Heart left ventricle (tissue), 16 donors: ENCODE data around the gene CCDC87. TPM values are rescaled to one million over a fixed set of nuclear protein-coding genes. Genes with fewer than 3 reads are reported as not detected.

ENCODE experiments used
- ATAC-seq, 4 donors: fragments of 200-7000 bp; cut with Tn5 transposase; one replicate each; pipeline ENCODE4 v1.9.1; 2020 to 2022; ENCODE audit warnings: moderate library complexity in 4 of 4, mild to moderate bottlenecking in 3 of 4, moderate number of reproducible peaks in 1 of 4
- DNase-seq, 5 donors: peaks; one replicate each; pipeline ENCODE4 v3.0.0-alpha.2; 2020
- H3K27ac ChIP-seq, 12 donors: fragments of 200-600 bp; sonication (generic) in 4 of 12; one replicate each; pipeline versions ENCODE4 v1.5.0 to v1.8.0; 2016 to 2022; ENCODE audit warnings: mild to moderate bottlenecking in 2 of 12
- H3K27me3 ChIP-seq, 9 donors: fragments of 200-600 bp; sonication (generic) in 2 of 9; one replicate each; pipeline versions ENCODE4 v1.5.1 to v1.8.0; 2016 to 2022; ENCODE audit warnings: mild to moderate bottlenecking in 3 of 9
- H3K36me3 ChIP-seq, 9 donors: fragments of 200-600 bp; sonication (generic) in 2 of 9; one replicate each; pipeline versions ENCODE4 v1.5.0 to v1.8.0; 2018 to 2022; ENCODE audit warnings: mild to moderate bottlenecking in 2 of 9
- H3K4me1 ChIP-seq, 12 donors: fragments of 200-600 bp; sonication (generic) in 4 of 12; one replicate each; pipeline versions ENCODE4 v1.5.0 to v1.8.0; 2016 to 2022; ENCODE audit warnings: mild to moderate bottlenecking in 3 of 12
- H3K4me3 ChIP-seq, 12 donors: fragments of 200-600 bp; sonication (generic) in 4 of 12; one replicate each; pipeline versions ENCODE4 v1.5.0 to v1.8.0; 2017 to 2022; ENCODE audit warnings: mild to moderate bottlenecking in 9 of 12, moderate library complexity in 4 of 12
- H3K9me3 ChIP-seq, 12 donors: fragments of 200-600 bp; sonication (generic) in 4 of 12; one replicate each; pipeline versions ENCODE4 v1.5.0 to v1.8.0; 2016 to 2022; ENCODE audit warnings: mild to moderate bottlenecking in 1 of 12
- CTCF ChIP-seq, 12 donors: fragments of 200-600 bp; sonication (generic) in 4 of 12; IDR thresholded peaks; one replicate each; pipeline versions ENCODE4 v1.5.0 to v1.8.0; 2018 to 2022; ENCODE audit warnings: antibody characterized with exemption in 12 of 12, mild to moderate bottlenecking in 5 of 12
- POLR2A ChIP-seq, 2 donors: fragments of 450-650 bp; IDR thresholded peaks; one replicate each; pipeline ENCODE4 v1.6.1; 2017; ENCODE audit warnings: antibody characterized with exemption in 2 of 2, mild to moderate bottlenecking in 2 of 2, moderate library complexity in 2 of 2
- WGBS, 4 donors: extraction: QIAGEN DNeasy Blood & Tissue Kit in 2 of 4; methylation state at CpG; one replicate each; pipeline versions ENCODE4 v1.1.5 to v1.1.7; 2013 to 2018; 5-methylcytosine and 5-hydroxymethylcytosine counted together
- intact Hi-C, 10 donors: fragments of 100-400 bp; cut with DNase I; formaldehyde crosslinking; loops; one replicate each; pipeline versions ENCODE4 v1.11.1 to v1.14.2; 2022
- polyA plus RNA-seq, 2 donors: library from polyadenylated mRNA; stranded (reverse); fragments of 200-250 nt; gene quantifications; one replicate each; pipeline ENCODE4 v1.2.3, GENCODE V29; 2013
- total RNA-seq, 9 donors: library from RNA; depleted of rRNA in 2 of 9; stranded (reverse); fragments of >200 nt in 2 of 9; fragmentation: NEBNext Ultra II Directional in 3 of 9; extraction: Animal tissue kit (Norgen Biotek cat#: 25700) in 3 of 9; gene quantifications; one replicate each; pipeline versions ENCODE4 v1.1.0 to v1.2.4, GENCODE V29; 2016 to 2023
- donor health status: ischemic (EF 13 %, LVEDD 7.1; RV severe dilation, severe dysfunction).
- donor health status: healthy with polysubstance abuse.
- donor health status: DM: no; HTN: yes; CAD: no.
- donor health status: DM: no; HTN: no; CAD: no.
- donor health status: ischemic (EF 25% LVEDD 6.9; RV normal size, moderate dysfunction).
- donor health status: ischemic (EF 25% LVEDD 5.7; RV mildly dilated, moderate dysfunction).
- donor health status: healthy.
- donor health status: DM: yes; HTN: yes; CAD: no.
- donor health status: ischemic (EF 35%, LVEDD 5.7; RV mildly dilated, moderate dysfunction).
- donor health status: nonischemic (EF 11% LVEDD 7.7; RV severe dilation, severe dysfunction).
- donor health status: DM: yes; HTN: yes; CAD: no.
- donor health status: PGD.
- donor health status: ischemic (EF 29% LVEDD 5.4; RV normal size, mild dysfunction).
- donor health status: nonischemic (EF 23%, LVEDD 6.1; RV moderate dilation, normal function).

CCDC87 gene
- total and polyA plus RNA-seq, 11 donors, result 0.14 to 0.63 (median 0.25) TPM

DNA sequence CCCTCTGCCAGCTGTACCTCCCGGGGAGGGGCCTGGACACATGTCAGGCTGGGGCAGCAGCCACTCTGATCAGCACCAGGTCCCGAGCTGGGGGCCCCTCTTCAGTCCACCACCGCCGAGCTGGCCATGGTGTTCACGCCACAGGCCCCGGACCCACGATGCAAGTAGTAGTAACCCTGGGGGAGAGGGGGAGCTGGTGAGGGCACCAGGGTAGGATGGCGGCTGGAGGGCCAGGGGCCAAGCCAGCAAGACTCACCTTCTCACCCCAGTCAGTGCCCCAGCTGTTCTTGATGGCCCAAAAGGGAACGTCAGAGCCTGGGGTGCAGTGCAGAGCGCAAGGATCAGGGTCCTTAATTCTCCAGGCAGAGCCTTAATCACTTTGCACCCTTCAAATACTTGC, 29.0 kb downstream of the CCDC87 start:
- no peak for ATAC-seq
- Histone ChIP-seq H3K27ac (no peak overlapping the region), H3K4me1 (peaks cover 0 to 21% (median 14%) of the 10 kb centered on the region in 12 donors), H3K36me3 (peaks cover 0 to 13% (median 0%) of the 10 kb centered on the region in 9 donors), H3K27me3 (peaks cover 0 to 10% (median 0%) of the 10 kb centered on the region in 9 donors), H3K9me3 (no peaks in the 10 kb centered on the region), H3K4me3 (no peak overlapping the region)
- peak in 1 of 5 donors; percentile 38 for DNase-seq
- TF ChIP-seq CTCF (IDR thresholded peaks at IDR 0.05) (no peak), POLR2A (IDR thresholded peaks at IDR 0.05) (no peak)
- WGBS, 4 donors, result 85 to 93% (median 90%) methylated on average over 4 to 10 of the region's 10 CpGs
- intact Hi-C loops, result loop anchor here in 1 of 10 donors (10.0 kb wide), 1 partner anchor 271 kb away; no protein-coding TSS in a partner anchor

GRCh38 chr11:66562907-66563583, 29.8 kb downstream of the CCDC87 start:
- 80 to 93% (median 90%) methylated on average over 9 to 20 of the region's 20 CpGs for WGBS, 4 donors
- no peaks in the 10 kb centered on the region for H3K9me3 ChIP-seq
- no peak for ATAC-seq
- peaks cover 0 to 15% (median 13%) of the 10 kb centered on the region in 12 donors for H3K4me1 ChIP-seq
- TF ChIP-seq POLR2A (IDR thresholded peaks at IDR 0.05) (no peak), CTCF (IDR thresholded peaks at IDR 0.05) (no peak)
- H3K27ac ChIP-seq, result no peak overlapping the region
- H3K4me3 ChIP-seq, result no peak overlapping the region
- peaks cover 0 to 13% (median 0%) of the 10 kb centered on the region in 9 donors for H3K36me3 ChIP-seq
- peaks cover 0 to 15% (median 0%) of the 10 kb centered on the region in 9 donors for H3K27me3 ChIP-seq
- intact Hi-C loops, result loop anchor here in 1 of 10 donors (10.0 kb wide), 1 partner anchor 272 kb away; no protein-coding TSS in a partner anchor
- DNase-seq, result no peak

DNA sequence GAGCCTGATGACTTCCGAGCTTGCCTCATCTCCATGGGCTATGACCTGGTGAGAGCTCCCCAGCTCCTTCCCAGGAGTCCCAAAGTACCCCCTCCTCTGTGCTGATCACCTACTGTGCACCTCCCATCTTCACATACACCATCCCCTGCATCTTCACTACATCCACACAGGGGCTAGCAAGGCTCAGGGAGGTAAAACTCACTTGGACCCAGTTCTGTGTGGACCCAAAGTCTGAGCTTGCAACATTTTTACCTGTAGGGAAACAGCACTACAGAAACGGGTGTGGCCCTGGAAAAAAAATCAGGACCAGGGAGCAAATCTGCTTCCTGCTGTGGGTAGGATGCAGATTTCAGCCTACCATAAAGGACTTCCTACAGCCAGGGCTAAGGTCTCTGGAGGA, 30.6 kb downstream of the CCDC87 start:
- peaks cover 0 to 13% (median 0%) of the 10 kb centered on the region in 9 donors for H3K36me3 ChIP-seq
- intact Hi-C loops, result loop anchor here in 1 of 10 donors (10.0 kb wide), 1 partner anchor 273 kb away; no protein-coding TSS in a partner anchor
- peaks cover 0 to 8% (median 7%) of the 10 kb centered on the region in 12 donors for H3K4me1 ChIP-seq
- peaks cover 0 to 16% (median 0%) of the 10 kb centered on the region in 9 donors for H3K27me3 ChIP-seq
- H3K27ac ChIP-seq, result no peak overlapping the region
- TF ChIP-seq POLR2A (IDR thresholded peaks at IDR 0.05) (no peak), CTCF (IDR thresholded peaks at IDR 0.05) (no peak)
- no peak overlapping the region for H3K4me3 ChIP-seq
- WGBS, 4 donors, result 76 to 90% (median 82%) methylated on average over 2 of the region's 2 CpGs
- no peaks in the 10 kb centered on the region for H3K9me3 ChIP-seq
- no peak for DNase-seq
- ATAC-seq, result no peak

DNA sequence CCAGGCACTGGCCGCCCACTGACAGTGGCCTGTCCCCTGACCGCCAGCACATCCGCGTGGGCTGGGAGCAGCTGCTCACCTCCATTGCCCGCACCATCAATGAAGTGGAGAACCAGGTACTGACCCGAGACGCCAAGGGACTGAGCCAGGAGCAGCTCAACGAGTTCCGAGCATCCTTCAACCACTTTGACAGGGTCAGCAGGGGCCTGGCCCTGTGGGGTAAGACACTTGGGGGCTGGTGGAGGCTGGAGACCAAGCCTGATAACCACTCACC, 31.0 kb downstream of the CCDC87 start:
- TF ChIP-seq POLR2A (IDR thresholded peaks at IDR 0.05), result no peak
- no peak for TF ChIP-seq CTCF (IDR thresholded peaks at IDR 0.05)
- ATAC-seq (no peak), DNase-seq (no peak)
- no peaks in the 10 kb centered on the region for H3K9me3 ChIP-seq
- H3K4me1 ChIP-seq, result peaks cover 0 to 8% (median 6%) of the 10 kb centered on the region in 12 donors
- H3K4me3 ChIP-seq, result no peak overlapping the region
- WGBS, 4 donors, result 89 to 93% (median 91%) methylated on average over 9 of the region's 9 CpGs
- intact Hi-C loops, result loop anchor here in 1 of 10 donors (10.0 kb wide), 1 partner anchor 273 kb away; no protein-coding TSS in a partner anchor
- H3K27me3 ChIP-seq, result peaks cover 0 to 19% (median 0%) of the 10 kb centered on the region in 9 donors
- H3K36me3 ChIP-seq, result peaks cover 0 to 13% (median 0%) of the 10 kb centered on the region in 9 donors
- H3K27ac ChIP-seq, result no peak overlapping the region
